ENCODE measurements around the gene SWT1. TPM values are rescaled to one million over a fixed set of nuclear protein-coding genes. Genes with fewer than 3 reads are reported as not detected.

The SWT1 gene
- total RNA-seq, 1 donor from 2014 or later: 11.5 TPM

- H3K9me3 Mint-ChIP-seq (ENCODE audit: unreplicated experiment): no peaks in the 10 kb centered on the region
- H3K27me3 Mint-ChIP-seq (ENCODE audit: unreplicated experiment): no peaks in the 10 kb centered on the region
- H3K4me1 Mint-ChIP-seq (ENCODE audit: unreplicated experiment): no peaks in the 10 kb centered on the region
- no peak for DNase-seq (ENCODE audit: low spot score)
- peaks cover 15% of the 10 kb centered on the region for H3K36me3 Mint-ChIP-seq (ENCODE audit: low read depth, unreplicated experiment)
- H3K4me3 Mint-ChIP-seq (ENCODE audit: unreplicated experiment): no peak overlapping the region
- no peak for TF ChIP-seq CTCF (IDR thresholded peaks at IDR 0.05; ENCODE audit: unreplicated experiment)
- no peak overlapping the region for H3K27ac Mint-ChIP-seq (ENCODE audit: unreplicated experiment)
Observed at GRCh38 chr1:185284116-185284515, 127.1 kb downstream of the SWT1 start.

- TF ChIP-seq CTCF (IDR thresholded peaks at IDR 0.05; ENCODE audit: unreplicated experiment): no peak
- H3K36me3 Mint-ChIP-seq (ENCODE audit: low read depth, unreplicated experiment): peaks cover 16% of the 10 kb centered on the region
- no peaks in the 10 kb centered on the region for H3K4me1 Mint-ChIP-seq (ENCODE audit: unreplicated experiment)
- no peak overlapping the region for H3K27ac Mint-ChIP-seq (ENCODE audit: unreplicated experiment)
- H3K9me3 Mint-ChIP-seq (ENCODE audit: unreplicated experiment): no peaks in the 10 kb centered on the region
- no peak for DNase-seq (ENCODE audit: low spot score)
- H3K4me3 Mint-ChIP-seq (ENCODE audit: unreplicated experiment): no peak overlapping the region
- no peaks in the 10 kb centered on the region for H3K27me3 Mint-ChIP-seq (ENCODE audit: unreplicated experiment)
Observed at GRCh38 chr1:185284533-185285276, 127.7 kb downstream of the SWT1 start.

- H3K27ac Mint-ChIP-seq (ENCODE audit: unreplicated experiment): no peak overlapping the region
- H3K9me3 Mint-ChIP-seq (ENCODE audit: unreplicated experiment): no peaks in the 10 kb centered on the region
- H3K4me3 Mint-ChIP-seq (ENCODE audit: unreplicated experiment): no peak overlapping the region
- H3K4me1 Mint-ChIP-seq (ENCODE audit: unreplicated experiment): no peaks in the 10 kb centered on the region
- no peak for DNase-seq (ENCODE audit: low spot score)
- H3K27me3 Mint-ChIP-seq (ENCODE audit: unreplicated experiment): no peaks in the 10 kb centered on the region
- peaks cover 6% of the 10 kb centered on the region for H3K36me3 Mint-ChIP-seq (ENCODE audit: low read depth, unreplicated experiment)
- TF ChIP-seq CTCF (IDR thresholded peaks at IDR 0.05; ENCODE audit: unreplicated experiment): no peak
Observed at GRCh38 chr1:185287451-185287850, 130.5 kb downstream of the SWT1 start.

GRCh38 chr1:185288435-185288834 lies 131.5 kb downstream of the SWT1 start:
- Mint-ChIP-seq H3K4me1 (ENCODE audit: unreplicated experiment) (no peaks in the 10 kb centered on the region), H3K4me3 (ENCODE audit: unreplicated experiment) (no peak overlapping the region), H3K27ac (ENCODE audit: unreplicated experiment) (no peak overlapping the region), H3K36me3 (ENCODE audit: low read depth, unreplicated experiment) (peaks cover 6% of the 10 kb centered on the region), H3K9me3 (ENCODE audit: unreplicated experiment) (no peaks in the 10 kb centered on the region), H3K27me3 (ENCODE audit: unreplicated experiment) (no peaks in the 10 kb centered on the region)
- DNase-seq (ENCODE audit: low spot score): no peak
- TF ChIP-seq CTCF (IDR thresholded peaks at IDR 0.05; ENCODE audit: unreplicated experiment): no peak

- no peak overlapping the region for H3K27ac Mint-ChIP-seq (ENCODE audit: unreplicated experiment)
- H3K27me3 Mint-ChIP-seq (ENCODE audit: unreplicated experiment): no peaks in the 10 kb centered on the region
- no peak overlapping the region for H3K4me3 Mint-ChIP-seq (ENCODE audit: unreplicated experiment)
- H3K36me3 Mint-ChIP-seq (ENCODE audit: low read depth, unreplicated experiment): peaks cover 6% of the 10 kb centered on the region
- no peak for TF ChIP-seq CTCF (IDR thresholded peaks at IDR 0.05; ENCODE audit: unreplicated experiment)
- H3K9me3 Mint-ChIP-seq (ENCODE audit: unreplicated experiment): no peaks in the 10 kb centered on the region
- H3K4me1 Mint-ChIP-seq (ENCODE audit: unreplicated experiment): no peaks in the 10 kb centered on the region
- DNase-seq (ENCODE audit: low spot score): no peak
Observed at GRCh38 chr1:185289880-185290279, 132.9 kb downstream of the SWT1 start.

Data from endothelial cell (in vitro differentiated cells).